ENCODE measurements around the gene DLD. TPM values are rescaled to one million over a fixed set of nuclear protein-coding genes. Genes with fewer than 3 reads are reported as not detected.
"Not testable (repeated sequence)": the region's sequence is repeated elsewhere in the genome, so short reads cannot be mapped to it uniquely, and the experiment has no call there.

The DLD gene
- total and polyA plus RNA-seq, 4 donors, result 19.3 to 101 (median 80.2) TPM

- WGBS, 2 donors, result 87 to 88% methylated on average over 3 of the region's 3 CpGs
- H3K4me3 ChIP-seq, result no peak overlapping the region
- no peaks in the 10 kb centered on the region for H3K9me3 ChIP-seq (ENCODE audit: control insufficient read depth in 4 of 4, insufficient read depth in 3 of 4, low read length in 3 of 4)
- TF ChIP-seq CTCF (IDR thresholded peaks at IDR 0.05; ENCODE audit: control extremely low read depth, extremely low read depth), result no peak
- no peaks in the 10 kb centered on the region for H3K27me3 ChIP-seq (ENCODE audit: control insufficient read depth in 3 of 3, insufficient read depth in 3 of 3, low read length in 2 of 3)
- DNase-seq, result no peak
- H3K9ac ChIP-seq (ENCODE audit: insufficient read depth in 1 of 2, low read length in 2 of 2), result no peak overlapping the region
- no peak for ATAC-seq (ENCODE audit: insufficient read depth, low FRiP score)
- peaks cover 0 to 8% (median 5%) of the 10 kb centered on the region in 5 donors for H3K4me1 ChIP-seq (ENCODE audit: control insufficient read depth in 5 of 5, insufficient read depth in 5 of 5, low read length in 5 of 5)
- no peak overlapping the region for H3K27ac ChIP-seq (ENCODE audit: low read depth in 1 of 2, low read length in 1 of 2)
- peaks cover 10 to 35% (median 29%) of the 10 kb centered on the region in 4 donors for H3K36me3 ChIP-seq (ENCODE audit: control insufficient read depth in 4 of 4, insufficient read depth in 4 of 4, low read length in 4 of 4)
Observed at GRCh38 chr7:107917763-107918651, 27.0 kb downstream of the DLD start.

DNA sequence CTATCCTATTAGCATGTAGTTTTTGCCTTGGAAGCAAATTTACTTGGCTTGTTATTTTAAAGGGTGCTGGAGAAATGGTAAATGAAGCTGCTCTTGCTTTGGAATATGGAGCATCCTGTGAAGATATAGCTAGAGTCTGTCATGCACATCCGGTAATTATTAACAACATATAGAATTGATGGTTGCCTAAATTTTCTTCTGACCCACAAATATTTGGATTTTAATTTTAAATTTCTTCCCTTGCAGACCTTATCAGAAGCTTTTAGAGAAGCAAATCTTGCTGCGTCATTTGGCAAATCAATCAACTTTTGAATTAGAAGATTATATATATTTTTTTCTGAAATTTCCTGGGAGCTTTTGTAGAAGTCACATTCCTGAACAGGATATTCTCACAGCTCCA is 28.0 kb downstream of the DLD start:
- no peak for ATAC-seq (ENCODE audit: insufficient read depth, low FRiP score)
- Histone ChIP-seq H3K9ac (ENCODE audit: insufficient read depth in 1 of 2, low read length in 2 of 2) (no peak overlapping the region), H3K27me3 (ENCODE audit: control insufficient read depth in 3 of 3, insufficient read depth in 3 of 3, low read length in 2 of 3) (no peaks in the 10 kb centered on the region), H3K36me3 (ENCODE audit: control insufficient read depth in 4 of 4, insufficient read depth in 4 of 4, low read length in 4 of 4) (peaks cover 10 to 39% (median 30%) of the 10 kb centered on the region in 4 donors), H3K9me3 (ENCODE audit: control insufficient read depth in 4 of 4, insufficient read depth in 3 of 4, low read length in 3 of 4) (no peaks in the 10 kb centered on the region), H3K4me3 (no peak overlapping the region), H3K27ac (ENCODE audit: low read depth in 1 of 2, low read length in 1 of 2) (no peak overlapping the region), H3K4me1 (ENCODE audit: control insufficient read depth in 5 of 5, insufficient read depth in 5 of 5, low read length in 5 of 5) (peaks cover 0 to 8% (median 5%) of the 10 kb centered on the region in 5 donors)
- TF ChIP-seq CTCF (IDR thresholded peaks at IDR 0.05; ENCODE audit: control extremely low read depth, extremely low read depth), result no peak
- DNase-seq, result no peak
- 96 to 99% methylated on average over 2 of the region's 2 CpGs for WGBS, 2 donors

DNA sequence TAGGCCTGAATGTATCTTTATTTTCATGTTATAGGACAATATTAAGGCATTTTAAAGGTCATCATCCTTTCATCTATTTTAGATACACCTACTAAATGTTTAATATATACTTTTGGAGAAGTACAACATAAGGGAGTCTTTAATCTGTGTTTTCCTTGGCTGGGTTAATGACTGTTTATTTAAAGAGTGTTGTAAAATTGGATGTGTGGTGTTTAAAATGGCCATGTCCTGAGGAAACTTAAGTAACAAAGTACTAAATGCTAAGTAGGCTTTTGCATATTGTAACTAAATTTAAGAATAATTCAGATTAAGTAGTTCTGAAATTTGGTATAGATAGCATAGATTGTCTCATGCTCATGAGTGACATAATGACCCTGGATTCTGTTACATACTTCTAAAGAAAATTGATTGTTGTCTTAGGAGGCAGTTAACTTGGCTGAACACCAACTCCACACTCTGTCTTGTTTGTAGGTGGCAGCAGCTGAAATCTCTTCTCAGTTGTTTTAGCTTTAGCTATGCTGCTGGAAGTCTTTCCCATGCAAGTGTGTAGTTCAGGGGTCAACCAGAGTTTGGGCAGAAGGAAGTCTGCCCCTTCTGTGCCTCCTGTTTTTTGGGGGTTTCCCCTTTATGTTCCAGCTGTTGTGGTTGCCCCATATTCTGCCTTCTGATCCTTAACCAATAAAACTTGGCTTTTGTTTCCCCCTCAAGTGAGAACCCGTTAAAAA is 29.2 kb downstream of the DLD start:
- Histone ChIP-seq H3K4me3 (no peak overlapping the region), H3K9me3 (ENCODE audit: control insufficient read depth in 4 of 4, insufficient read depth in 3 of 4, low read length in 3 of 4) (no peaks in the 10 kb centered on the region), H3K36me3 (ENCODE audit: control insufficient read depth in 4 of 4, insufficient read depth in 4 of 4, low read length in 4 of 4) (peaks cover 11 to 42% (median 38%) of the 10 kb centered on the region in 4 donors), H3K9ac (ENCODE audit: insufficient read depth in 1 of 2, low read length in 2 of 2) (no peak overlapping the region), H3K4me1 (ENCODE audit: control insufficient read depth in 5 of 5, insufficient read depth in 5 of 5, low read length in 5 of 5) (peaks cover 0 to 8% (median 5%) of the 10 kb centered on the region in 5 donors), H3K27ac (ENCODE audit: low read depth in 1 of 2, low read length in 1 of 2) (no peak overlapping the region), H3K27me3 (ENCODE audit: control insufficient read depth in 3 of 3, insufficient read depth in 3 of 3, low read length in 2 of 3) (no peaks in the 10 kb centered on the region)
- DNase-seq (peak in 2 of 3 donors; percentile 32 to 39), ATAC-seq (ENCODE audit: insufficient read depth, low FRiP score) (no peak)
- WGBS, 2 donors, result 3 to 17% methylated on average over 1 of the region's 1 CpG
- no peak for TF ChIP-seq CTCF (IDR thresholded peaks at IDR 0.05; ENCODE audit: control extremely low read depth, extremely low read depth)

- H3K9ac ChIP-seq (ENCODE audit: insufficient read depth in 1 of 2, low read length in 2 of 2); H3K4me1 ChIP-seq (ENCODE audit: control insufficient read depth in 5 of 5, insufficient read depth in 5 of 5, low read length in 5 of 5); H3K27ac ChIP-seq (ENCODE audit: low read depth in 1 of 2, low read length in 1 of 2); H3K27me3 ChIP-seq (ENCODE audit: control insufficient read depth in 3 of 3, insufficient read depth in 3 of 3, low read length in 2 of 3); H3K9me3 ChIP-seq (ENCODE audit: control insufficient read depth in 4 of 4, insufficient read depth in 3 of 4, low read length in 3 of 4); H3K4me3 ChIP-seq; ATAC-seq (ENCODE audit: insufficient read depth, low FRiP score); DNase-seq: not testable (repeated sequence)
- peaks cover 12 to 46% (median 42%) of the 10 kb centered on the region in 4 donors for H3K36me3 ChIP-seq (ENCODE audit: control insufficient read depth in 4 of 4, insufficient read depth in 4 of 4, low read length in 4 of 4)
- 69 to 73% methylated on average over 2 of the region's 2 CpGs for WGBS, 2 donors
Observed at GRCh38 chr7:107921826-107922225, 30.8 kb downstream of the DLD start.

All from lung (tissue), 12 donors.